Measurements from ENCODE around the gene LRIT2.

DNA sequence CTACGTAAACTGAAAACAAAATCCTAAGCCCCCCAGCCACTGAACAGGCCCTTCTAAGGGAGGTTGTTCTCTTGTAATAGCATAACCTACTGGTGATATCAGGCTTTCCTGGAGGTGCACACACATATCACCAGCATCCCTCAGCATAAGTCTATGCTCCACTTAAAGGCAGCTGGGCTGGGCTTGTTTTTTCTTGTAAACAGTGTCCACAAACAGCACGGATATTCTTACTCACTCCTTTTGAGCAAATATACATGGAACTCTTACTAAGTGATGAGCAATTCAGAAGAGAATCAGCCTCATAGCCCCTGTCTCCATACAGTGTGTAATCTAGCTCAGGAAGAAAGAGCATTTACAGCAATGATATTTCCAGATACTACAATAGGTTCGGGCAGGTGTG lies 13.6 kb upstream of the LRIT2 start:
- no peak for TF ChIP-seq CTCF (conservative IDR thresholded peaks at IDR 0.05; ENCODE audit: low read depth, low read length)
- TF ChIP-seq EZH2 (IDR thresholded peaks at IDR 0.05; ENCODE audit: borderline replicate concordance, low read depth, low read length, poor library complexity, severe bottlenecking): no peak
